NK-92 treated with Interleukin-12 subunit alpha and Interleukin-12 subunit beta, amount 100 ng/mL, for 24 hours (cell line): ENCODE data around the gene FFAR2.

Source experiments
- DNase-seq: peaks from one replicate; lab custom pipeline; 2025; lab: John Stamatoyannopoulos, UW

Gene FFAR2

GRCh38 chr19:35487656-35488182 is 39.7 kb downstream of the FFAR2 start:
- no peak for DNase-seq

- no peak for DNase-seq
Measured at GRCh38 chr19:35488677-35489076, 40.6 kb downstream of the FFAR2 start.

DNA sequence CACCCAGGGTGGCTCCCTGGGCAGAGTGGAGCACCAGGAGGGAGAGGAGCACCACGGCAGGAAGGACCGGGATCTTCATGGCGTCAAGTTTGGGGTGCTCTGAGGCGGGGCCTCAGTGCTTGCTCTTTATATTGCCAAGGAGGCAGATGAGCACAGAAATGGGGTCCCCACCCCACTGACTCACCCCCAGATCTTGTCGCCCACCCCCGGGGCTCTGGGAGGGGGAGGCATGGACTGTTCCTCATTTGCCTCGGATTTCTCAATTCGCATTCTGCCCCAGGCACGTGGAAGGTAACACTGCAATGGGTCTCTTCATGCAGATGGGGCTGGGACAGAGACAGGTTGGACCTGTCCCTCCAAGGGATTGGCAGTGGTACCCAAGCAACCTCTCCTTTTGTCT is 42.3 kb downstream of the FFAR2 start, which contains the start of gene KRTDAP:
Gene KRTDAP (minus strand): TSS at position 101 of the 400 bp plus-strand sequence. CDS start 22 bp downstream, at position 79.
- DNase-seq = no peak

- no peak for DNase-seq
Measured at GRCh38 chr19:35491836-35492360, 43.8 kb downstream of the FFAR2 start.

- DNase-seq = no peak
Measured at GRCh38 chr19:35493971-35494370, 45.9 kb downstream of the FFAR2 start.

DNA sequence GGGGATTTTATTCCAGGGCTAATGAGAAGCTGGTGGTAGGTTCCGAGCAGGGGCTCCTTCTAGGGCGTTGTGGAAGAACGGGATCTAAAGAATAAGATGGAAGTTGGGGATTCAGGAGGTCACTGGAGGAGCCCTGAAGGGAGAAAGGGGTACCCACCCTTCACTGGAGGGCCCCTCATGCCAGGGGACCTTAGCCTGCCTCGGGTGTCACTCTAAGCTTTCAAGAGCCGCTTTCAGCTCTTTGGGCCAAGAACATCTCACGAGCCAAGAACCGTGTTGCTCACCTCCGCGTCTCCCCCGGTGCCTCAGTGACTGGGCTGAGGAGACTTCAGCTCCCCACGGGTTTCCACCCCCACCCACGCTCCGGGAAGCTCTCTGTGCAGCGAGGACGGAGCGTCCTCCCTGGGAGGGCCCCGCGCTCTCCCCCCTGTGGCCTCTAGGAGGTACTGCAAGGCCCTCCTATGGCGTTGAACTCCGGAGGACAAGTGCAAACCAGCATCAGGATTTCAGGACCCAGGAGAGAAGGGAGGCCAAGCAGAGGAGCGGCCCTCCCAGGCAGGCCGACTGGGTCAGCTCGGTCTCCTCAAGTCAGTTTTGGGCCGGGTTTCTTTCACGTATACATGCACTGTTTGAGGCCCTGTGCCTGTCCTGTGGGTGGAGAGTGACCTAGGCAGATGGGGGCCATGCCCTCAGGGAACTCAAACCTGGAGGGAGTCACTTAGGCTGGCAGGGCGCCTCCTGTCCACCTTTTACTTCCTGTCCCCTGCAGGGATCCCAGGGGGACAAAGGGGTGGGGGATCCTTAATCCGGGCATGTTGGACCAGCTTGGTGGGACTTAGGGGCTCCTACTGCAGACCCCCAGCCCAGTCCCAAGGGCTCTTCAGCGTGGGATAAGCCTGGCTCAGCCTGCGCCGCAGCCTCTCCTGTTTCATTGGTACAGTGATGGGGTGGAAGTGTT is 47.3 kb downstream of the FFAR2 start:
- peak; percentile 18 for DNase-seq

GRCh38 chr19:35497406-35497805 is 49.3 kb downstream of the FFAR2 start:
- no peak for DNase-seq

DNA sequence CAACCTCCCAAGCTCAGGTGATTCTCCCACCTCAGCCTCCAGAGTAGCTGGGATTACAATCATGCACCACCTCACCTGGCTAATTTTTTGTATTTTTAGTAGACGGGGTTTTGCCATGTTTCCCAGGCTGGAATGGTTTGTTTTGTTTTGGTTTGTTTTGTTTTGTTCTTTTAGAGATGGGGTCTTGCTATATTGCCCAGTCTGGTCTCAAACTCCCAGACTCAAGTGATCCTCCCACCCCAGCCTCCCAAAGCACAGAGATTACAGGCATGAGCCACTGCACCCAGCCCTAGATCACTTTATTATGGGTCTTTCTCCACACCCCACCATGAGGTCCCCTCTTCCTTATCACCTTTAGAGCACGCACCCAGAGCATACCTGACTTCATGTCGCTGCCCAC is 50.2 kb downstream of the FFAR2 start:
- DNase-seq = no peak

GRCh38 chr19:35498984-35499527 is 51.0 kb downstream of the FFAR2 start:
- no peak for DNase-seq

DNA sequence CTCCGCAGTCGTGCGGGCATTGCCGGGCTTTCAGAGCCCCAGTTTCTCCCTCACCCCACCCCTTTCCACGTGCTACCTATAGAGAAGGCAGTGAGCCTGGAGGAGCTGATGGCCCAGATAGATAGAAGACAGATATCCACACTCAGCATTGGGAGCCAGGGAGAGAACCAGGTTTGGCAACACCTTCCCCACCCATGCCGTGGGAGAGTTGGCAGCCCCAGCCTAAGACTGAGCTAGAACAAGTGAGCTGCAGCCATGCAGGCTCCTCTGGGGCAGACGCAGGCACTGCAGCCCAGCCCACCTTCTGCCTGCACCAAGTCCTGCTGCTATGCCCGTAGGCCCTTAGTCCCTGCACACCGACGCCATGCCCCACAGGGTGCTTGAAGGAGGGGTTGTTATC is 52.6 kb downstream of the FFAR2 start:
- DNase-seq = no peak
